ENCODE data around the gene TCTN2. TPM values are rescaled to one million over a fixed set of nuclear protein-coding genes. Genes with fewer than 3 reads are reported as not detected.

Gene TCTN2
- total and polyA plus RNA-seq, 2 of the 8 experiments (the other 6 are each of a cell fraction or from before 2014, with no cell fraction given), result 7.5 to 8.4 TPM

DNA sequence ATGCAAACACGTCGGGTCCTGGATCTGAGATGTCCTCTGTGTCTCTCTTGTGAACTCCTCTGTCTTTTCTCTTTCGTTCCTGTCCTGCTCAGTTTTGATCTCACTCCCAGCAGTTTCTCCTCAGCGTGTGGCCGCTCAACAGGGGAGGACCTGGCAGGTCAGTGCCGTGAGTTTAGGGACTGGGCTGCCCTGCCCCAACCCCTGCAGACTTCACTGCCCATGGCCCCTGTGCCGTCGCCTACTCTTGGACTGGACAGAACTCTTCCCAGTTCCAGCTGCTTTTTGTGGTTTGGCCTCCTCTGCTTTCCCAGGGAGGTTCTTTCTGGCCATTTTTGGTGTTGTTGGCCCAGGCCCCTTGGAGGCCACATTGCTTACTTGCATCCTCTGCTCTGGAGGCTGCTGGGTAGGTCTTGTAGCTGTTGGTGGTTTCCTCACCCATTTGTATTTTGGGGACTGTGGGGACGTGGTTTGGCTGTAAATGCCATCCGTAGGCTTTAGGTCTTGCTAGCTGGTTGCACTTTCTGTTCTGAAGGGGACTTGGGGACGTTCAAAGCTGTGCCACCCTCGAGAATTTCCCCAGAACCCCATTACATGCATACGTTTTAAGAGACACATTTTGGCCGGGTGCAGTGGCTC lies 71.1 kb downstream of the TCTN2 start:
- Histone ChIP-seq H3K36me3 (ENCODE audit: control insufficient read depth in 2 of 4, insufficient read depth in 4 of 4, low read length in 3 of 4) (peaks cover 26 to 76% (median 44%) of the 10 kb centered on the region in 4 experiments), H3K23me2 (ENCODE audit: low read depth, low read length) (no peaks in the 10 kb centered on the region), H4K8ac (ENCODE audit: extremely low read depth, insufficient read depth, low read length) (no peak overlapping the region), H2BK12ac (ENCODE audit: low read depth, low read length) (no peak overlapping the region), H3K18ac (ENCODE audit: extremely low read depth, low read length) (no peak overlapping the region), H3K27me3 (replicated peaks in 1 of 4; ENCODE audit: control insufficient read depth in 3 of 4, extremely low read depth in 1 of 4, insufficient read depth in 3 of 4, low read length in 3 of 4) (no peaks in the 10 kb centered on the region), H2BK15ac (ENCODE audit: low read length) (no peak overlapping the region), H3K9ac (replicated peaks in 1 of 4; ENCODE audit: extremely low read depth in 1 of 4, low read depth in 3 of 4, low read length in 3 of 4) (no peak overlapping the region), H3K14ac (ENCODE audit: insufficient read length) (no peak overlapping the region), H4K91ac (replicated peaks; ENCODE audit: insufficient read length, low read length) (no peak overlapping the region), H3K4me3 (ENCODE audit: extremely low read depth in 1 of 4, insufficient read depth in 2 of 4, low read depth in 3 of 4, low read length in 4 of 4) (no peak overlapping the region), H3K27ac (ENCODE audit: low read depth, low read length) (no peak overlapping the region), H2BK5ac (ENCODE audit: low read depth, low read length) (no peak overlapping the region), H2AK5ac (ENCODE audit: low read depth, low read length) (no peak overlapping the region), H4K5ac (ENCODE audit: insufficient read length, low read depth, low read length) (no peak overlapping the region), H3K4me2 (ENCODE audit: insufficient read depth in 1 of 2, low read depth in 2 of 2, low read length in 2 of 2) (no peak overlapping the region), H2BK120ac (replicated peaks; ENCODE audit: low read depth, low read length) (no peak overlapping the region), H3K56ac (replicated peaks; ENCODE audit: insufficient read length, low read depth, low read length) (no peak overlapping the region), H3K79me2 (ENCODE audit: control insufficient read depth in 1 of 2, insufficient read depth in 2 of 2, low read length in 2 of 2) (no peaks in the 10 kb centered on the region), H2AFZ (ENCODE audit: low read length) (no peak overlapping the region), H3K79me1 (ENCODE audit: low read depth, low read length) (no peaks in the 10 kb centered on the region), H3K23ac (ENCODE audit: insufficient read length) (no peak overlapping the region), H4K20me1 (replicated peaks in 1 of 2; ENCODE audit: control insufficient read depth in 1 of 2, insufficient read depth in 2 of 2, low read length in 2 of 2) (peaks cover 5 to 9% of the 10 kb centered on the region in 2 experiments), H2BK20ac (ENCODE audit: low read length) (no peak overlapping the region), H3K4ac (replicated peaks; ENCODE audit: insufficient read length, low read depth, low read length) (no peak overlapping the region), H3K4me1 (replicated peaks in 1 of 4; ENCODE audit: control insufficient read depth in 3 of 4, insufficient read depth in 4 of 4, low read length in 3 of 4) (no peaks in the 10 kb centered on the region), H3K9me3 (ENCODE audit: insufficient read depth in 2 of 2, low read depth in 1 of 2, low read length in 1 of 2) (no peaks in the 10 kb centered on the region)
- ChIA-PET POLR2A (ENCODE audit: partially characterized antibody) (no interaction called here), CTCF (ENCODE audit: partially characterized antibody) (interaction anchor here (0.7 kb wide), 1 partner anchor 127 kb away, joined by 4 read pairs; no protein-coding TSS in a partner anchor)
- FAIRE-seq (no peak), DNase-seq (ENCODE audit: low read depth in 1 of 2, low spot score in 2 of 2) (no peak)
- no peak for TF ChIP-seq BACH1 (IDR thresholded peaks at IDR 0.05; ENCODE audit: low read length)
- WGBS, 2 experiments (ENCODE audit: extremely low coverage in 1 of 2, insufficient coverage in 1 of 2, insufficient read length in 1 of 2, insufficient replicate concordance in 2 of 2, low coverage in 1 of 2, low lambda C conversion rate in 2 of 2, missing lambda C conversion rate in 1 of 2), result 93% methylated on average over 14 of the region's 14 CpGs; no CpG with 5 or more reads in 1 of the 2 experiments

All from H1 (cell line).